Colon (tissue), 2 donors: ENCODE results near the gene TSACC.
"Not testable (repeated sequence)": the region's sequence is repeated elsewhere in the genome, so short reads cannot be mapped to it uniquely, and the experiment has no call there.

Source experiments
- FAIRE-seq: peaks from 2 replicates; lab custom pipeline; 2012; peaks lifted over from hg19 to GRCh38; lab: Jason Lieb, UNC
- donor health status: control.
- donor health status: control.

TSACC gene

GRCh38 chr1:156346636-156347035, 8.3 kb downstream of the TSACC start:
- FAIRE-seq, result no peak

GRCh38 chr1:156347331-156347730, 9.0 kb downstream of the TSACC start:
- FAIRE-seq, result no peak

DNA sequence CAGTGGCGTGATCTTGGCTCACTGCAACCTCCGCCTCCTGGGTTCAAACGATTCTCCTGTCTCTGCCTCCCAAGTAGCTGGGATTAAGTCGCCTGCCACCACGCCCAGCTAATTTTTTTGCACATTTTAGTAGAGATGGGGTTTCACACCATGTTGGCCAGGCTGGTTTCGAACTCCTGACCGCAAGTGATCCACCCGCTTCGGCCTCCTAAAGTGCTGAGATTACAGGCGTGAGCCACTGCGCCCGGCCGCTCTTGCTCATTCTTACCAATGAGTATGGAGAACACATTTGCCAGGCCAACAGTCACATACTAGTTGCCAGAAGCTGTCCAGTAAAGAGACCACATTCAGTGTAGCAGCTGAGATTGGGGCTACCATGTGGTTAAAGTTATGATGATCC, 14.2 kb downstream of the TSACC start:
- not testable (repeated sequence) for FAIRE-seq

DNA sequence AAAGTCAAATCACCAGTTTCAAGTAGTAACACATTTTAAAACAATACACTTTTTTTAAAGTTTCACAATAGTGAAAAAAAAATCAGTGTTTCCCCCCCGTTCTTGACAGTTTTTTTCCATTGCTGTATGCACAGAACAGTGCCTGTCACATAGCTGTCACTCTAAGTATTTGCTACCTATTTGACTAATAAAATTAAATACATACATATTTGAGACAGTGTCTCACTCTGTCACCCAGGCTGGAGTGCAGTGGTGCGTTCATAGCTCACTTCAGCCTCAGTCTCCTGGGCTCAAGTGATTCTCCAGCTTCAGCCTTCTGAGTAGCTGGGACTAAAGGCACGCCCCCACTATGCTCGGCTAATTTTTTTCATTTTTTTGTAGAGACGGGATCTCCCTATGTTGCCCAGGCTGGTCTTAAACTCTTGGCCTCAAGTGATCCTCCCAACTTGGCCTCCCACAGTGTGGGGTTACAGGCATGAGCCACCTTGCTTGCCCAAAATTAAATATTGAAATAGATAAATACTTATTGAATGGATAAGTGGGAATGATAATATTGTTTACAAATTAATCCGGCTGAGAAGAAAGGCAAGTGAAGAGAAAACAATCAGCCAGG, 18.0 kb downstream of the TSACC start:
- FAIRE-seq, result no peak

- no peak for FAIRE-seq
These were observed 18.7 kb downstream of the TSACC start for GRCh38 chr1:156356875-156357534.

DNA sequence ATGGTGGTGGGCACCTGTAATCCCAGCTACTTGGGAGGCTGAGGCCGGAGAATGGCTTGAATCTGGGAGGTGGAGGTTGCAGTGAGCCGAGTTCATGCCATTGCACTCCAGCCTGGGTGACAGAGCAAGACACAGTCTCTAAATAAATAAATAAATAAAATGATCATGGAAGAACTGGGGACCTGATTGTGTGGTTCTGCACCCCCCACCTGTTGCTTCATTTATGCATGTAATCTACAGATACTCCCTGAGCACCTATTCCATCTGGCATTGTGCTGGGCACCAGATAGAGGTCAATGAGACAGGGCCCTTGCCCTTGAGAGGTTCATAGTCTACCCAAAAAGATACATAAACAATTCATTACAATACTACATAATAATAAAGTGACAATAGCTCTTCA, 19.7 kb downstream of the TSACC start:
- FAIRE-seq, result no peak

- FAIRE-seq, result no peak
These were observed 20.3 kb downstream of the TSACC start for GRCh38 chr1:156358641-156359040.

DNA sequence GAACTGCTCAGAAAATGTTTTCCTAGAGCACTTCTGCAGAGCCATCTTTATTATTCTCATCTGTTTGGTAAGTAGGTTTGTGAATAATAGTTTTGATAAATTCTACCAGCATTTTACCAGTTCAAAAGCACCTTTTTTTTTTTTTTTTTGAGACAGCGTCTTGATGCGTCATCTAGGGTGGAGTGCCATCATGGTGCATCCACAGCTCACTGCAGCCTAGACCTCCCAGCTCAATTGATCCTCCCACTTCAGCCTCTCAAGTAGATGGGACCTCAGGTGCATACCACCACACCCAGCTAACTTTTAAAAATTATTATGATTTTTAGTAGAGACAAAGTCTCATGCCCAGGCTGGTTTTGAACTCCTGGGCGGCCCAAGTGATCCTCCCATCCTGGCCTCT, 20.9 kb downstream of the TSACC start:
- no peak for FAIRE-seq

DNA sequence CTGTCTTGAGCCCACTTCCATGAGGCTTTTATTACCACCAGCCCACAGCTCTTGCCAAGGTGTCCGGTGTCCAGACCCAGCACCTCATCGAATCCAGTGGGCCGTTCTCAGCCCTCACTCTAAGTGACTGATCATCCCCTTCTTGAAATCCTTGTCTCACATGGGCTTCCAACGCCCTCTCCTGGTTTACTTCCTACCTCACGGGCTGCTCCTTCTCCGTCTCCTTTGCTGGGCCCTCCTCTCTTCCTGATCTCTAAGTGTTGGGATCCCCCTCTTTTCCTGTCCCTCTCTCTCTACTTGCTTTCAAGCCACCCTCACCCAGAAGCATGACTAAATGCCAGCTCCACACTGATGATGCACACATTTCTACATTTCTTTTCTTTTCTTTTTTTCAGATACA, 21.6 kb downstream of the TSACC start:
- FAIRE-seq, result no peak

- no peak for FAIRE-seq
These were observed 22.2 kb downstream of the TSACC start for GRCh38 chr1:156360534-156360933.

DNA sequence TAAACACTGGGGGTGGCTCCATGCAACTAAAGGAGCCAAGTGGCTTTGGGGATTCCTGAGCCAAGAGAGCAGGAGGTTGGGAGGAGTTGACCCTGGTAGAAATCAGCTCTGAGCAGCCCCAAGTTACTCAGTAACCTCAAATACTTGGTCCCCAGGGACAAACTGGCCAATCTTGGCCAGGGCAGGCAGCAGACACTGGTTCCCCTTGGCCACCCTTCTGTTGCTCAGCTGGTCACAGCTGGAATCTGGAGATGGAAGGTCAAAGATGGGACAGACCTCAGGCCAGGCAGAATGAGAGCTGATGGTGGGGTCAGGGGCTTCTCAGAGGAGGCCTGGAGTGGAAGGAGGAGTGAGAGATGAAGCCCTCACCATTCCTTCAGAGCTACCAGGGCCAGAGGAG, 27.4 kb downstream of the TSACC start:
- no peak for FAIRE-seq

DNA sequence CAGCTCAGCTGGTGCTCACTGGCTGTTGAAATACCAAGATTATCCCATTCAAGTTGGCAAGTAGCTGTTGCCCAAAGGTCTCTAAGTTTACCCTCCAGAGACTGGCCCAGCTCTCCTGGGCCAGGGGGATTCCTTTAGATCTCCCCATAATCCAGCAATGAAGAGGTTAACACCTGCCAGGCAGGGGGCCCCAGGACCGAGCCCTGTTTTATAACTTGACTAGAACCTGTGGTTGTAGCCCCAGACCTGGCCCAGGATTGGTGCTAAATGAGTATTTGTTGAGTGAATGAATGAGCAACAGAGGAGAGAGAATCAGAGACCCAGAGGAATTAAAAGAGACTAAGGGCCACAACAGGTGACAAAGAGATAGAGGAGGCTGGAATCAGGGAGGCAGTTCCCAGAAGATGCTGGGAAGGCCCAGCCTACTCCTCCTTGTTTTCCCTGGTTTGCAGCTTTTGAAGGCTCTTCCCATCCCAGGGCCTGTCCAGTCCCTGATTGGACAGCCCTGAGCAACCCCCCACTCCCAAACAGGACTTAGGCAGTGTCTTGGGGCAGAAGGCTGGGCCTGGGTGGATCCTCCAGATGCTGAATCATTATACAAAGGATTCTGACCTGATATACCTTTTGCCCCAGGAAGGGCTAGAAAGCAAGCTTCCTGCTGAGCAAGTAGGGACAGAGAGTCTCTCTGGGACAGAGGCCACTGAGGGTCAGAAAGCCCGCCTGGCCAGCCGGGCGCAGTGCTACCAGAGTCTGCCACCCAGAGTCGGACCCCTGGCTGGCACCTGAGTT, 28.2 kb downstream of the TSACC start:
- FAIRE-seq, result no peak

DNA sequence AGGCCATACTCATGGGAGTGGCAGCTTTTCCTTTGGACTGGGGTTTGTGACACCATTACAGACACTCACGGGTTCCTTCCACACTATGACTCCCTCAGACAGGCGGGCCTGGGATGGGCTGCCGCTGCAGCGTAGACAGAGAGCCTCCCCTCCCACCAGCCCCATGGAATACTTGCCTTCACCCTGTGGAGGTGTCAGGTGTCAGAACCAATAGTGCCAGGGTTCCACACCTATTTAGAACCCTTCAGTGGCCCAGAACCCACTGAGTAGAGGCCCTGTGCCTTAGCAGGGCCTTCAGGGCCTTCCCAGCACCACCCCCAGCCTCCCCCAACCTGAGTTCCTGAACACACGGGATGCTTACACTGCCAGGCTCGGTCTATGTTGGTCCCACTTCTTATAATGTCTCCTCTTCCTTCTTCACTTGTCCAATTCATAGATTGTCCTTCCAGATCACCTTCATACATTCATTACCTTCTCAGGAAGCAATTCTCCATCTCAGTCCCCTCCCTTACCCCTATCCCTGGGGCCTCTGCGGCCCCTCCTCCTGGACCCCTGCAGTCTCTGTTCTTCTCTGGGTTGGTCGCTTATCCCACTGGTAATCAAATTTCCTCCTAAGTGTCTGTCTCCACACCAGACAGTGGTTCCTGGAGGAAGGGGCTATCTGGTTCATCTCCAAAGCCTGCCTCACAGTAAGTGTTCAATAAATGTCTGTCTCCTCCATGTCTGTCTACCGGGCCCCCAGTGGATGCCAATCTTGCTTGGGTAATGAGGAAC, 29.2 kb downstream of the TSACC start:
- no peak for FAIRE-seq

DNA sequence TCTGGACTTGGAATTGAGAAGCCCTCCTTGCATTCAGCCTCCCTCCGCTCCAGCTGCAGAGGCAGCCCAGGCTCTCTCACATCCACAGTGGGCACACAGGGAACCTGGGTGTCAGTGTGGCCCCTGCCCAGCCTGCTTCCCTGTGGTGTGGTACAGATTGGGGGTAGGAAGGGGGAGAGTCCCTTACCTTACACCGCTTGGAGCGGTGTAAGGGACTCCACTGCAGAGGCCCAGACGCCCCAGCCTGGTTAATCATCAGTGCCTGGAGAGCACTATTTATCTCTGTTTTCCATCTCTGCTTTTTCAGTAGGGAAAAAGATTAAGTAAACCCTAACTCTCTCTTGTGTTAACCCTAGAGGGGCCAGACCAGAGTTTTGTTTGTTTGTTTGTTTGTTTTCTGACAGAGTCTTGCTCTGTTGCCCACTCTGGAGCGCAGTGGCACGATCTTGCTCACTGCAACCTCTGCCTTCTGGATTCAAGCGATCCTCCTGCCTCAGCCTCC, 29.9 kb downstream of the TSACC start:
- no peak for FAIRE-seq

DNA sequence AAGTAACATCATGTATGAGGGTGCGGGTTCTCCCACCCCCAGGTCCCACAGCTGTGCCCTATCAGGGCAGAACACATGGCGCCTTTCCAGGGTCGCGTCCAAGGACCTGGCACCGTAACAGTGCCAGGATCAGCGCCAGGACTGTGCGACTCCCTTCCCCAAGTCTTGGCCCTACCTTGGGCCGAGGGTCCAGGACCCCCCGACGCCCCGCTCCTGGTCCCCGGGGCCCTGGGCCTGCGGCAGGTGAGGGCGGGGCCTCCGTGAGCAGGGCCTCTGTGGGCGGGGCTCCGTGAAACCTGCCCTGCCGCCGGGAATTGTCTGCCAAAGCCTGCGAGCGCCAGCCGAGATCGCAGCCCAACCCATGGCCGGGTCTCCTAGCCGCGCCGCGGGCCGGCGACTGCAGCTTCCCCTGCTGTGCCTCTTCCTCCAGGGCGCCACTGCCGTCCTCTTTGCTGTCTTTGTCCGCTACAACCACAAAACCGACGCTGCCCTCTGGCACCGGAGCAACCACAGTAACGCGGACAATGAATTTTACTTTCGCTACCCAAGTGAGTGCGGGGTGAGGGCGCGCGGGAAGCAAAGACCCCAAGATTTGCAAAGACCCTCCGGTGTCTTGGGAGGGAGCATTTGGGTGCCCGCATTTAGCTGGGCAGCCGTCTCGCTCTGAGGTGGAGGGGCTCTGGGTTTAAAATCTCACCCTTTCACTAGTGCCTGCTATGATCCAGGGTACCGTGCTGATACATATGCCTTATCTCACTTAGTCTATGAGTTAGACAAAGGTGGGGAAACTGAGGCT, 30.8 kb downstream of the TSACC start, which contains the start of gene RHBG:
RHBG (plus strand) TSS at position 323 of the 796 bp plus-strand sequence; CDS start at position 362, 39 bp downstream.
- no peak for FAIRE-seq

- FAIRE-seq, result not testable (repeated sequence)
These were observed 31.5 kb downstream of the TSACC start for GRCh38 chr1:156369685-156370286.

- no peak for FAIRE-seq
These were observed 33.4 kb downstream of the TSACC start for GRCh38 chr1:156371553-156372264.

GRCh38 chr1:156372265-156372586, 33.9 kb downstream of the TSACC start:
- no peak for FAIRE-seq

GRCh38 chr1:156372876-156373275, 34.5 kb downstream of the TSACC start:
- no peak for FAIRE-seq

DNA sequence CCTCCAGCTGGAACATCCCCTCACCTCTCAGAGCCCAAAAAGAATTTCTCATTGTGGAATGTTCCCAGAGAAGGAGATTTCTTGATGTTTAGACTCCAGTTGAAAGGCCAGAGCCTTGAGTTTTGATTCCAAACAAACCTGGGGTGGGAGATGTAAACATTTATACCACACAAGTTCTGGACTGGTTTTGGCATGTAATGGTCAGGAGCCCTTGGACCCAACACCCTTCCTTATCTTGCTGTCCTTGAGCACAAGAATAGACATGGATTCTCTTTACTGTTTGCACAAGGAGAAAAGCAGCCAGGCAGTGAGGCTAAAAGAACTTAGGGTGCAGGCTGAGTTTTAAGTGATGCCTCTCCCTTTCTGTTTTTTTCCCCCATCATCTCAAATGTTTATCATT, 35.2 kb downstream of the TSACC start:
- no peak for FAIRE-seq

DNA sequence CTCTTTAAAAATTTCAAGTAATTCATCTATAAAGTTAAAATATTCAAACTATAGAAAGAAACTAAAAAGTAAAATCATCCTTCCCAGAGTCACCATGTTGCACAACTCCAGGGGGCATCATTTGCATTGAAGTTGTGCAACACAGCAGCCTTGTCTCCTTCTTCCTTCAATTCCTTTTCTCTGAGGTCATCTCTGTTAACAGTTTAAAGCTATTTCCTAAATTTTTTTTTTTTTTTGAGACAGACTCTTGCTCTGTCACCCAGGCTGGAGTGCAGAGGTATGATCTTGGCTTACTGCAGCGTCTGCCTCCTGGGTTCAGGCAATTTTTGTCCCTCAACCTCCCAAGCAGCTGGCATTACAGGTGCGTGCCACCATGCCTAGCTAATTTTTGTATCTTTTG, 37.8 kb downstream of the TSACC start:
- no peak for FAIRE-seq
